NB4 (cell line): ENCODE data around the gene EPB41L1.

Experiments used
- POLR2A ChIP-seq: IDR thresholded peaks from 2 replicates; pipeline ENCODE4 v1.6.1; 2011; ENCODE audit warnings: mild to moderate bottlenecking; ENCODE audit not compliant: insufficient read length; ENCODE audit errors: extremely low read depth
- TF ChIP-seq, protein P1 (sequence below): IDR thresholded peaks from one replicate; pipeline ENCODE4 v1.5.1; 2012; ENCODE audit warnings: low read depth, low read length

DNA sequence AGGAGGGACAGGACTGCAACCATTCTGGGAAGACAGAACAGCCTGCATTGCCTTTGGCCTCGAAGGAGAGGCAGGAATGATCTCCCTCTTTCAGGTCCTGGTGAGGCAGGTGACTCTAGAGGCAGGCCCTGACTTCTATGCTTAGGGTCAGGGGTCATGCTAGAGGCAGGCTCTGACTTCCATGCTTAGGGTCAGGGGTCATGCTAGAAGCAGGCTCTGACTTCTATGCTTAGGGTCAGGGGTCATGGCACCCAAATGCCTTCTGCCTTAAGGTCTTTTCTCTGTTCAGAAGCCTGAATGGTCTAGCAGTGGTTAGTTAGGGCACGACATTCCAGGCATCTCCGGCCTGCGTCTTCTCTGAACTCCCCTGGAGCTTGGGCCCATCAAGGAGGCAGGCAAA lies 46.7 kb downstream of the EPB41L1 start:
- TF ChIP-seq POLR2A = no peak
- TF ChIP-seq, protein P1, sequence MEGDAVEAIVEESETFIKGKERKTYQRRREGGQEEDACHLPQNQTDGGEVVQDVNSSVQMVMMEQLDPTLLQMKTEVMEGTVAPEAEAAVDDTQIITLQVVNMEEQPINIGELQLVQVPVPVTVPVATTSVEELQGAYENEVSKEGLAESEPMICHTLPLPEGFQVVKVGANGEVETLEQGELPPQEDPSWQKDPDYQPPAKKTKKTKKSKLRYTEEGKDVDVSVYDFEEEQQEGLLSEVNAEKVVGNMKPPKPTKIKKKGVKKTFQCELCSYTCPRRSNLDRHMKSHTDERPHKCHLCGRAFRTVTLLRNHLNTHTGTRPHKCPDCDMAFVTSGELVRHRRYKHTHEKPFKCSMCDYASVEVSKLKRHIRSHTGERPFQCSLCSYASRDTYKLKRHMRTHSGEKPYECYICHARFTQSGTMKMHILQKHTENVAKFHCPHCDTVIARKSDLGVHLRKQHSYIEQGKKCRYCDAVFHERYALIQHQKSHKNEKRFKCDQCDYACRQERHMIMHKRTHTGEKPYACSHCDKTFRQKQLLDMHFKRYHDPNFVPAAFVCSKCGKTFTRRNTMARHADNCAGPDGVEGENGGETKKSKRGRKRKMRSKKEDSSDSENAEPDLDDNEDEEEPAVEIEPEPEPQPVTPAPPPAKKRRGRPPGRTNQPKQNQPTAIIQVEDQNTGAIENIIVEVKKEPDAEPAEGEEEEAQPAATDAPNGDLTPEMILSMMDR = no peak
